ENCODE data around the gene SLC12A9.

The SLC12A9 gene

DNA sequence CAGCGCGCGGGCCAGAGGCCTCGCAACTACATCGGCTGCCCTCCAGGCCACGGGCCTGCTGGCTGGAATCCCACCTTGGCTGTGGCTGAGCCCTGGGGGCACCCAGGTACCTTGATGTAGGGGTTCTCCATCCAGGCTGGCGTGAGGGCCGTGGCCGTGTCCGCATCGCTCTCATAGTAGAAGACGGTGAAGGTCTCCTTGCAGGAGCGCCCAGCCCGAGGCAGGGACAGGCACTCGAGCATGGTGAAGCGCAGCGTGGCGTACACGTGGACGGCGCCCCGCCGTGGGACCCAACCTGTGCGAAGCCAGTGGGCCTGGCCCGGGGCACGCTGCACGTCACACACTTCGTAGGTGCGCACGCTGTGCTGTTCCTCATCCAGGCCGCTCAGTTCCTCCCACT, 29.0 kb upstream of the SLC12A9 start:
- TF ChIP-seq POLR2A (IDR thresholded peaks at IDR 0.05; ENCODE audit: extremely low read depth, insufficient read length) (no peak), MYC (IDR thresholded peaks at IDR 0.05; ENCODE audit: low read depth, low read length) (no peak)
- TF ChIP-seq, protein P1, sequence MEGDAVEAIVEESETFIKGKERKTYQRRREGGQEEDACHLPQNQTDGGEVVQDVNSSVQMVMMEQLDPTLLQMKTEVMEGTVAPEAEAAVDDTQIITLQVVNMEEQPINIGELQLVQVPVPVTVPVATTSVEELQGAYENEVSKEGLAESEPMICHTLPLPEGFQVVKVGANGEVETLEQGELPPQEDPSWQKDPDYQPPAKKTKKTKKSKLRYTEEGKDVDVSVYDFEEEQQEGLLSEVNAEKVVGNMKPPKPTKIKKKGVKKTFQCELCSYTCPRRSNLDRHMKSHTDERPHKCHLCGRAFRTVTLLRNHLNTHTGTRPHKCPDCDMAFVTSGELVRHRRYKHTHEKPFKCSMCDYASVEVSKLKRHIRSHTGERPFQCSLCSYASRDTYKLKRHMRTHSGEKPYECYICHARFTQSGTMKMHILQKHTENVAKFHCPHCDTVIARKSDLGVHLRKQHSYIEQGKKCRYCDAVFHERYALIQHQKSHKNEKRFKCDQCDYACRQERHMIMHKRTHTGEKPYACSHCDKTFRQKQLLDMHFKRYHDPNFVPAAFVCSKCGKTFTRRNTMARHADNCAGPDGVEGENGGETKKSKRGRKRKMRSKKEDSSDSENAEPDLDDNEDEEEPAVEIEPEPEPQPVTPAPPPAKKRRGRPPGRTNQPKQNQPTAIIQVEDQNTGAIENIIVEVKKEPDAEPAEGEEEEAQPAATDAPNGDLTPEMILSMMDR (IDR thresholded peaks at IDR 0.05; ENCODE audit: low read depth, low read length), result no peak
- TF ChIP-seq, protein P2, sequence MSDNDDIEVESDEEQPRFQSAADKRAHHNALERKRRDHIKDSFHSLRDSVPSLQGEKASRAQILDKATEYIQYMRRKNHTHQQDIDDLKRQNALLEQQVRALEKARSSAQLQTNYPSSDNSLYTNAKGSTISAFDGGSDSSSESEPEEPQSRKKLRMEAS (IDR thresholded peaks at IDR 0.05; ENCODE audit: low read depth, low read length), result no peak
- no peak for DNase-seq (ENCODE audit: low read depth)
- no peak overlapping the region for H3K4me3 ChIP-seq (ENCODE audit: low read depth, low read length)

- TF ChIP-seq POLR2A (IDR thresholded peaks at IDR 0.05; ENCODE audit: extremely low read depth, insufficient read length) (no peak), MYC (IDR thresholded peaks at IDR 0.05; ENCODE audit: low read depth, low read length) (no peak)
- TF ChIP-seq, protein P1 (IDR thresholded peaks at IDR 0.05; ENCODE audit: low read depth, low read length), result no peak
- TF ChIP-seq, protein P2 (IDR thresholded peaks at IDR 0.05; ENCODE audit: low read depth, low read length), result no peak
Measured at GRCh38 chr7:100824499-100825214, 27.9 kb upstream of the SLC12A9 start.

DNA sequence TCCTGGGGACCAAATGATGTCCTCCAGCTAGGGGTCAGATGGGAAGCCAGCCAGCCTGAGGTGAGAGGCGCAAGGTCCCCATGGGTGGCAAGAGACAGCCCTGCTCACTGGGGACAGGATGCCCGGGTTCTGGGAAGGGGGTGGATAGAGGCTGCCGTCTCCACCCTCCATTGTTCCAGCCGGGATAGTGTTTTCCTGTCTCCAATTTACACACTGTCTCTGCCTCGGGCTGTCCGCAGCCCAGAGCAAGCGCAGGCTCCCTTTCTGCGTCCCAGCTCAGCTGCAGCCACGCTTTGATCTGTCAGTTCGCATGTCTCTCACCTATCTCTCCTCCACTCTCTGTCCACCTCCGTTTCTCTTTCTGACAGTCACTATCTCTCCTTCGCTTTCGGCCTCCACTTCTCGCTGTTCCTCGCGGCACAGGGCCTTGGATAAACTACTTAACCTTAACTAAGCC, 27.3 kb upstream of the SLC12A9 start:
- no peak for DNase-seq (ENCODE audit: low read depth)
- TF ChIP-seq POLR2A (IDR thresholded peaks at IDR 0.05; ENCODE audit: extremely low read depth, insufficient read length), result no peak
- TF ChIP-seq, protein P2 (IDR thresholded peaks at IDR 0.05; ENCODE audit: low read depth, low read length), result no peak
- no peak for TF ChIP-seq MYC (IDR thresholded peaks at IDR 0.05; ENCODE audit: low read depth, low read length)
- TF ChIP-seq, protein P1 (IDR thresholded peaks at IDR 0.05; ENCODE audit: low read depth, low read length), result no peak
- no peak overlapping the region for H3K4me3 ChIP-seq (ENCODE audit: low read depth, low read length)

More at GRCh38 chr7:100824499-100825214, 27.9 kb upstream of the SLC12A9 start:
- H3K4me3 ChIP-seq (ENCODE audit: low read depth, low read length), result no peak overlapping the region
- DNase-seq (ENCODE audit: low read depth), result peak; percentile 24

GRCh38 chr7:100825751-100826513, 26.6 kb upstream of the SLC12A9 start:
- H3K4me3 ChIP-seq (ENCODE audit: low read depth, low read length), result peak overlapping the region; percentile 12
- TF ChIP-seq, protein P1 (IDR thresholded peaks at IDR 0.05; ENCODE audit: low read depth, low read length), result peak; percentile 85
- TF ChIP-seq, protein P2 (IDR thresholded peaks at IDR 0.05; ENCODE audit: low read depth, low read length), result no peak
- TF ChIP-seq MYC (IDR thresholded peaks at IDR 0.05; ENCODE audit: low read depth, low read length), result no peak
- peak; percentile 86 for DNase-seq (ENCODE audit: low read depth)

GRCh38 chr7:100826514-100827329, 25.8 kb upstream of the SLC12A9 start:
- TF ChIP-seq, protein P1 (IDR thresholded peaks at IDR 0.05; ENCODE audit: low read depth, low read length), result no peak
- TF ChIP-seq, protein P2 (IDR thresholded peaks at IDR 0.05; ENCODE audit: low read depth, low read length), result no peak
- TF ChIP-seq MYC (IDR thresholded peaks at IDR 0.05; ENCODE audit: low read depth, low read length), result no peak
- TF ChIP-seq POLR2A (IDR thresholded peaks at IDR 0.05; ENCODE audit: extremely low read depth, insufficient read length), result no peak
- no peak for DNase-seq (ENCODE audit: low read depth)
- peak overlapping the region; percentile 12 for H3K4me3 ChIP-seq (ENCODE audit: low read depth, low read length)
